Smooth muscle cell (in vitro differentiated cells): ENCODE data around the gene C4BPB. TPM values are rescaled to one million over a fixed set of nuclear protein-coding genes. Genes with fewer than 3 reads are reported as not detected.

Experiments
- DNase-seq: peaks from one replicate; lab custom pipeline; 2025; ENCODE audit not compliant: unreplicated experiment; lab: John Stamatoyannopoulos, UW
- H2AFZ ChIP-seq: fragments of 200-600 bp; sonication (generic); 2 replicates; pipeline ENCODE4 v1.6.0; 2016; ENCODE audit warnings: antibody characterized with exemption, low read depth, mild to moderate bottlenecking
- H3F3A ChIP-seq: fragments of 200-600 bp; sonication (generic); 2 replicates; pipeline ENCODE4 v1.6.0; 2017; ENCODE audit warnings: antibody characterized with exemption, low read depth
- H3K27ac ChIP-seq: fragments of 200-600 bp; sonication (generic); 2 replicates; pipeline ENCODE4 v1.5.1; 2016; ENCODE audit warnings: low read depth, mild to moderate bottlenecking
- H3K27me3 ChIP-seq: fragments of 200-600 bp; sonication (generic); 2 replicates; pipeline ENCODE4 v1.6.1; 2016; ENCODE audit warnings: low read depth, mild to moderate bottlenecking
- H3K36me3 ChIP-seq: fragments of 200-600 bp; sonication (generic); 2 replicates; pipeline ENCODE4 v1.5.1; 2016; ENCODE audit warnings: low read depth
- H3K4me1 ChIP-seq: fragments of 200-600 bp; sonication (generic); 2 replicates; pipeline ENCODE4 v1.5.1; 2016; ENCODE audit warnings: low read depth
- H3K4me2 ChIP-seq: fragments of 200-600 bp; sonication (generic); 2 replicates; pipeline ENCODE4 v1.6.0; 2016; ENCODE audit warnings: mild to moderate bottlenecking
- H3K4me3 ChIP-seq: fragments of 200-600 bp; sonication (generic); 2 replicates; pipeline ENCODE4 v1.5.1; 2016; ENCODE audit warnings: mild to moderate bottlenecking
- H3K79me2 ChIP-seq: fragments of 200-600 bp; sonication (generic); 2 replicates; pipeline ENCODE4 v1.6.0; 2016; ENCODE audit warnings: low read depth, mild to moderate bottlenecking
- H3K9ac ChIP-seq: fragments of 200-600 bp; sonication (generic); 2 replicates; pipeline ENCODE4 v1.6.0; 2016; ENCODE audit warnings: low read depth
- H3K9me3 ChIP-seq: fragments of 200-600 bp; sonication (generic); replicated peaks from 2 replicates; pipeline ENCODE4 v1.5.1; 2016; ENCODE audit warnings: low read depth
- H4K20me1 ChIP-seq: fragments of 200-600 bp; sonication (generic); 2 replicates; pipeline ENCODE4 v1.6.0; 2016; ENCODE audit warnings: low read depth
- CTCF ChIP-seq: fragments of 200-600 bp; sonication (generic); IDR thresholded peaks from 2 replicates; pipeline ENCODE4 v1.5.1; 2017; ENCODE audit warnings: borderline replicate concordance, mild to moderate bottlenecking, antibody characterized with exemption; ENCODE audit not compliant: insufficient read depth, poor library complexity, severe bottlenecking
- WGBS: methylation state at CpG from one replicate; pipeline ENCODE4 v1.1.7; 2016; ENCODE audit warnings: low lambda C conversion rate; 5-methylcytosine and 5-hydroxymethylcytosine counted together
- polyA plus RNA-seq: library from polyadenylated mRNA; unstranded; fragments of >200 nt; fragmentation: Nextera tagmentation; extraction: Ambion mirVana; gene quantifications from 2 replicates; pipeline ENCODE4 v1.2.1, GENCODE V29; 2016
- total RNA-seq: library from RNA; depleted of rRNA; stranded (reverse); fragments of >200 nt; gene quantifications from 2 replicates; pipeline ENCODE4 v1.2.3, GENCODE V29; 2014

C4BPB gene
- total and polyA plus RNA-seq, 2 experiments from 2014 or later, result 0.99 to 1.00 TPM

GRCh38 chr1:207071426-207071825 lies 17.2 kb upstream of the C4BPB start:
- H3K27me3 ChIP-seq, result no peaks in the 10 kb centered on the region
- H2AFZ ChIP-seq, result no peak overlapping the region
- WGBS, result 95% methylated on average over 6 of the region's 6 CpGs
- H3K4me1 ChIP-seq, result no peaks in the 10 kb centered on the region
- H3K4me2 ChIP-seq, result no peak overlapping the region
- H3K9me3 ChIP-seq, result no peaks in the 10 kb centered on the region
- no peaks in the 10 kb centered on the region for H3F3A ChIP-seq
- H3K36me3 ChIP-seq, result peaks cover 6% of the 10 kb centered on the region
- no peaks in the 10 kb centered on the region for H3K79me2 ChIP-seq
- no peak for DNase-seq
- H4K20me1 ChIP-seq, result no peaks in the 10 kb centered on the region
- H3K27ac ChIP-seq, result no peak overlapping the region
- TF ChIP-seq CTCF, result no peak
- H3K4me3 ChIP-seq, result no peak overlapping the region
- H3K9ac ChIP-seq, result no peak overlapping the region

DNA sequence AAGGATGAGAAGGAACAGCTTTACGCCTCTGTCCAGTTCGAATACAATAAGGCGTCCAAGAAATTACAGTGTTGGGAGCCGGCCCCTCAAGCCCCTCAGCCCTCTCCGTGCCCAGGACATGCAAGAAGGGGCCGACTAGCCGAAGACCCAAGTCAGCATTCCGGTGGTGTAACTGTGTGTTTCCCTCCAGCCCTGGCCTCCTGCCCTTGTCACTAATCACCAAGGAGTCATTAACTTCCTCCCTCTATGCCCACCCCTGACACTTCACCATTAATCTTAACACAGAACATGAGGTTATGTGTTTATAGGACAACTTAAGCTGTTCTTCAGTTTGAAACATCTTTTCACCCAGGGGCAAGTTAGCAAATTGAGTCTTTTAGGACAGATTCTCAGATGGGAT lies 16.4 kb upstream of the C4BPB start:
- Histone ChIP-seq H3K9me3 (no peaks in the 10 kb centered on the region), H3K4me1 (no peaks in the 10 kb centered on the region), H3K4me3 (no peak overlapping the region), H3K9ac (no peak overlapping the region), H3K36me3 (peaks cover 6% of the 10 kb centered on the region), H3K79me2 (no peaks in the 10 kb centered on the region), H3F3A (no peaks in the 10 kb centered on the region), H3K27me3 (no peaks in the 10 kb centered on the region), H3K27ac (no peak overlapping the region), H2AFZ (no peak overlapping the region), H3K4me2 (no peak overlapping the region), H4K20me1 (no peaks in the 10 kb centered on the region)
- no peak for TF ChIP-seq CTCF
- no peak for DNase-seq
- 95% methylated on average over 8 of the region's 8 CpGs for WGBS

GRCh38 chr1:207073906-207074820 lies 14.5 kb upstream of the C4BPB start:
- no peaks in the 10 kb centered on the region for H3K27me3 ChIP-seq
- H2AFZ ChIP-seq, result no peak overlapping the region
- no peaks in the 10 kb centered on the region for H3K79me2 ChIP-seq
- no peak overlapping the region for H3K9ac ChIP-seq
- no peak for TF ChIP-seq CTCF
- no peak overlapping the region for H3K4me2 ChIP-seq
- H4K20me1 ChIP-seq, result no peaks in the 10 kb centered on the region
- no peak for DNase-seq
- 76% methylated on average over 4 of the region's 4 CpGs for WGBS
- H3F3A ChIP-seq, result no peaks in the 10 kb centered on the region
- no peak overlapping the region for H3K4me3 ChIP-seq
- peaks cover 3% of the 10 kb centered on the region for H3K36me3 ChIP-seq
- no peaks in the 10 kb centered on the region for H3K9me3 ChIP-seq
- H3K27ac ChIP-seq, result no peak overlapping the region
- H3K4me1 ChIP-seq, result no peaks in the 10 kb centered on the region
